Heart right ventricle (tissue), 16 donors: ENCODE measurements around the gene EPHA5. TPM values are rescaled to one million over a fixed set of nuclear protein-coding genes. Genes with fewer than 3 reads are reported as not detected.

Experiments
- ATAC-seq, 8 donors: fragments of 200-7000 bp; cut with Tn5 transposase; one replicate each; pipeline ENCODE4 v1.9.1; 2020; ENCODE audit warnings: mild to moderate bottlenecking in 8 of 8, moderate library complexity in 8 of 8, moderate number of reproducible peaks in 1 of 8
- DNase-seq, 2 donors: peaks; one replicate each; pipeline ENCODE4 v3.0.0-alpha.2; 2020
- H3K27ac ChIP-seq, 10 donors: fragments of 200-600 bp; sonication (generic) in 2 of 10; one replicate each; pipeline versions ENCODE4 v1.5.0 to v1.8.0; 2020 to 2022; ENCODE audit warnings: mild to moderate bottlenecking in 3 of 10
- H3K27me3 ChIP-seq, 7 donors: fragments of 200-600 bp; one replicate each; pipeline ENCODE4 v1.8.0; 2021 to 2022; ENCODE audit warnings: mild to moderate bottlenecking in 2 of 7
- H3K36me3 ChIP-seq, 9 donors: fragments of 200-600 bp; sonication (generic) in 1 of 9; one replicate each; pipeline versions ENCODE4 v1.5.0 to v1.8.0; 2020 to 2022; ENCODE audit warnings: mild to moderate bottlenecking in 2 of 9
- H3K4me1 ChIP-seq, 9 donors: fragments of 200-600 bp; sonication (generic) in 1 of 9; one replicate each; pipeline versions ENCODE4 v1.5.0 to v1.8.0; 2020 to 2022; ENCODE audit warnings: mild to moderate bottlenecking in 4 of 9
- H3K4me3 ChIP-seq, 10 donors: fragments of 200-600 bp; sonication (generic) in 2 of 10; one replicate each; pipeline versions ENCODE4 v1.5.0 to v1.8.0; 2020 to 2022; ENCODE audit warnings: mild to moderate bottlenecking in 7 of 10, moderate library complexity in 2 of 10
- H3K9me3 ChIP-seq, 11 donors: fragments of 200-600 bp in 10 of 11; sonication (generic) in 2 of 11; one replicate each; pipeline versions ENCODE4 v1.5.0 to v1.8.0; 2013 to 2022; ENCODE audit warnings: mild to moderate bottlenecking in 2 of 11, control low read depth in 1 of 11, moderate library complexity in 1 of 11
- WGBS, 2 donors: extraction: QIAGEN DNeasy Blood & Tissue Kit; methylation state at CpG; one replicate each; pipeline ENCODE4 v1.1.7; 2013; ENCODE audit warnings: inconsistent platforms in 1 of 2; 5-methylcytosine and 5-hydroxymethylcytosine counted together
- intact Hi-C, 10 donors: fragments of 100-400 bp; cut with DNase I; formaldehyde crosslinking; loops; one replicate each; pipeline versions ENCODE4 v1.11.1 to v1.14.2; 2022
- polyA plus RNA-seq, 2 donors: library from polyadenylated mRNA; stranded (reverse); fragments of 200-250 nt; gene quantifications; one replicate each; pipeline ENCODE4 v1.2.3, GENCODE V29; 2013
- total RNA-seq, 10 donors: library from RNA; stranded (reverse); fragmentation: NEBNext Ultra II Directional in 3 of 10; extraction: Animal tissue kit (Norgen Biotek cat#: 25700) in 3 of 10; gene quantifications; one replicate each; pipeline versions ENCODE4 v1.2.1 to v1.2.4, GENCODE V29; 2021 to 2023
- TF ChIP-seq, protein P1 (sequence below), 9 donors: fragments of 200-600 bp; sonication (generic) in 2 of 9; IDR thresholded peaks; one replicate each; pipeline versions ENCODE4 v1.5.0 to v1.8.0; 2021 to 2022; ENCODE audit warnings: antibody characterized with exemption in 9 of 9, mild to moderate bottlenecking in 5 of 9, moderate library complexity in 1 of 9
- donor health status: Arrhythmogenic right ventricular cardiomyopathy.
- donor health status: ischemic (EF 13 %, LVEDD 7.1; RV severe dilation, severe dysfunction).
- donor health status: healthy with polysubstance abuse.
- donor health status: DM: no; HTN: yes; CAD: no.
- donor health status: DM: no; HTN: no; CAD: no.
- donor health status: ischemic (EF 25% LVEDD 6.9; RV normal size, moderate dysfunction).
- donor health status: ischemic (EF 25% LVEDD 5.7; RV mildly dilated, moderate dysfunction).
- donor health status: healthy.
- donor health status: DM: yes; HTN: yes; CAD: no.
- donor health status: Ischemic cardiomyopathy.
- donor health status: ischemic (EF 35%, LVEDD 5.7; RV mildly dilated, moderate dysfunction).
- donor health status: nonischemic (EF 11% LVEDD 7.7; RV severe dilation, severe dysfunction).
- donor health status: DM: yes; HTN: yes; CAD: no.
- donor health status: PGD.
- donor health status: ischemic (EF 29% LVEDD 5.4; RV normal size, mild dysfunction).
- donor health status: nonischemic (EF 23%, LVEDD 6.1; RV moderate dilation, normal function).

EPHA5 gene
- total and polyA plus RNA-seq, 12 donors, result under 0.01 to 0.37 (median 0.08) TPM; not detected in 1

DNA sequence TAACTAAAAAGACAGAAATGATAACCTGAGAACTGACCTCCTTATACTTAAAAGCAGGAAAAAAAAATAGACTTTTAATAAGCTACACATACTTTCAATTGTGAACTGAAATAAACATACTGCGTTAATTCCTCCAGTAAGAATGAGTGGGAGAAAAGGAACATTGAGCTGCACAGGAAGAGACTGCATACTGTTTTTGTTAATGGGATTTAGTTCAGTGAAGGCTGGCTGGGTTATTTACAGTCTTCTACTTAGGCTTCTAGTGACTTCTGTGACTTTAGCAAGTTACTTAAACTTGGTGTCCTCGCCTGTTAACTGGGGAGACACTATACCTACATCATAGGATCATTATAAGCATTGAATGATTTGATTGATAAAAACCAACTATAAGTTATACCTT, 213.3 kb downstream of the EPHA5 start:
- Histone ChIP-seq H3K27ac (no peak overlapping the region), H3K4me3 (no peak overlapping the region), H3K4me1 (no peaks in the 10 kb centered on the region), H3K9me3 (no peaks in the 10 kb centered on the region), H3K27me3 (no peaks in the 10 kb centered on the region), H3K36me3 (no peaks in the 10 kb centered on the region)
- no peak for ATAC-seq
- WGBS, 2 donors, result 67 to 87% methylated on average over 2 of the region's 2 CpGs
- TF ChIP-seq, protein P1, sequence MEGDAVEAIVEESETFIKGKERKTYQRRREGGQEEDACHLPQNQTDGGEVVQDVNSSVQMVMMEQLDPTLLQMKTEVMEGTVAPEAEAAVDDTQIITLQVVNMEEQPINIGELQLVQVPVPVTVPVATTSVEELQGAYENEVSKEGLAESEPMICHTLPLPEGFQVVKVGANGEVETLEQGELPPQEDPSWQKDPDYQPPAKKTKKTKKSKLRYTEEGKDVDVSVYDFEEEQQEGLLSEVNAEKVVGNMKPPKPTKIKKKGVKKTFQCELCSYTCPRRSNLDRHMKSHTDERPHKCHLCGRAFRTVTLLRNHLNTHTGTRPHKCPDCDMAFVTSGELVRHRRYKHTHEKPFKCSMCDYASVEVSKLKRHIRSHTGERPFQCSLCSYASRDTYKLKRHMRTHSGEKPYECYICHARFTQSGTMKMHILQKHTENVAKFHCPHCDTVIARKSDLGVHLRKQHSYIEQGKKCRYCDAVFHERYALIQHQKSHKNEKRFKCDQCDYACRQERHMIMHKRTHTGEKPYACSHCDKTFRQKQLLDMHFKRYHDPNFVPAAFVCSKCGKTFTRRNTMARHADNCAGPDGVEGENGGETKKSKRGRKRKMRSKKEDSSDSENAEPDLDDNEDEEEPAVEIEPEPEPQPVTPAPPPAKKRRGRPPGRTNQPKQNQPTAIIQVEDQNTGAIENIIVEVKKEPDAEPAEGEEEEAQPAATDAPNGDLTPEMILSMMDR (IDR thresholded peaks at IDR 0.05), result no peak
- intact Hi-C loops, result no loop called here
- DNase-seq, result no peak

DNA sequence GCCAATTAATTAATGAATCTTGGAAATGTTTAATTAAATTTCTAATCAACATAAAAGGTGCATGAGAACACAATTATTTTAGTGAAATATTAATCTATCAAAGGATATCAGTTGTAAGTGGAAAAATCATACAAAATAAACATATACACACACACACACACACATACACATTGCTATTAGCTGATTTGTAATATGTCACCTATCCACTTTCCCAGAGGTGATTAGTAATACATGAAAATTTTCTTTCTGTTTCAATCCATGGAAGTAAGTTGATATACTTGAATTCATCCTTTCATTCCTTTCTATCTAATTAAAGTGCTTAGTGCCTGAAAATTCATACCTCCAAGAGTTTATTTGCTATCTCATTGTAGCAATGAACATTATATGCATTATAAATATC, 213.7 kb downstream of the EPHA5 start:
- Histone ChIP-seq H3K4me3 (no peak overlapping the region), H3K27me3 (no peaks in the 10 kb centered on the region), H3K27ac (no peak overlapping the region), H3K36me3 (no peaks in the 10 kb centered on the region), H3K9me3 (no peaks in the 10 kb centered on the region), H3K4me1 (no peaks in the 10 kb centered on the region)
- ATAC-seq (no peak), DNase-seq (no peak)
- TF ChIP-seq, protein P1 (IDR thresholded peaks at IDR 0.05), result no peak
- intact Hi-C loops, result no loop called here

DNA sequence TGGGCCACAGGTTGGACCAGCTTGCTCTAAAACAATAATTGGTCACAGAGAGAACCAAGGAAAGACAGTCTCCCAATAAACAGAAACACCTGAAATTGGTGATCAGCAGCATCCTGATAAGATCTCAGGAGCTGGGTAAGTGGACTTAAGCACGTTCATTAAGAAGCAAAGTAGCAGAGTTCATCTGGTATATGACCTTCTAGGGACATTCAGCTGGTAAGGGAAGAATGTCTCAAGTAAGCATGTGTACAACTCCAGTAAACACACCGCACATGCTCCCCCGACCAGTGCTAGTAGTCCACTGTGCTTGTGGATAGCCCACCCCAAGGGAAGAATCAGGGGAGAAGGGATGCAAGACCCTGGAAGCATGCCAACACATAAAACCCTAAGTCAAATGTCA, 216.9 kb downstream of the EPHA5 start:
- H3K27me3 ChIP-seq, result no peaks in the 10 kb centered on the region
- H3K36me3 ChIP-seq, result no peaks in the 10 kb centered on the region
- no peak for ATAC-seq
- DNase-seq, result no peak
- TF ChIP-seq, protein P1 (IDR thresholded peaks at IDR 0.05), result no peak
- H3K9me3 ChIP-seq, result no peaks in the 10 kb centered on the region
- WGBS, 2 donors, result 74 to 77% methylated on average over 3 of the region's 3 CpGs
- H3K27ac ChIP-seq, result no peak overlapping the region
- no peak overlapping the region for H3K4me3 ChIP-seq
- no peaks in the 10 kb centered on the region for H3K4me1 ChIP-seq
- intact Hi-C loops, result no loop called here

DNA sequence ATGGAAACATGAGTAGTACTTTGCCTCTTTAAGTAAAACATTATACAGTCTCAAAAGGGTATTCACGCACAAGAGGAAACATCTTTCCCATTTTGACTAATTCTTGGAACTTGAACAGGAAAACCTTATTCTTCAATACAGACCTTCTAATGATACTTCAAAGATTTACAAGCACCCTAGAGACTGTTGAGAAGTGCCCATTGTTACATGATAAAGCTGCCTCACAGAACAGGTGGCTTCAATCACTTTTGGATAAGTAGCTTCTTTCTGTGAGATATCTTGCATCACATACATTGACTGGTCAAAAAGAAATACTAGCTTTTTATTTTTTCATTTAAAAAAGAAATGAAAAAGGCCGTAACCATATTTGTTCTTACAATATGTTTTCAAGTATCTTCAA, 219.4 kb downstream of the EPHA5 start:
- Histone ChIP-seq H3K4me1 (no peaks in the 10 kb centered on the region), H3K27ac (no peak overlapping the region), H3K4me3 (no peak overlapping the region), H3K9me3 (no peaks in the 10 kb centered on the region), H3K36me3 (no peaks in the 10 kb centered on the region), H3K27me3 (no peaks in the 10 kb centered on the region)
- TF ChIP-seq, protein P1 (IDR thresholded peaks at IDR 0.05), result no peak
- ATAC-seq (no peak), DNase-seq (no peak)
- intact Hi-C loops, result no loop called here
- WGBS, 2 donors, result 74 to 77% methylated on average over 2 of the region's 2 CpGs

DNA sequence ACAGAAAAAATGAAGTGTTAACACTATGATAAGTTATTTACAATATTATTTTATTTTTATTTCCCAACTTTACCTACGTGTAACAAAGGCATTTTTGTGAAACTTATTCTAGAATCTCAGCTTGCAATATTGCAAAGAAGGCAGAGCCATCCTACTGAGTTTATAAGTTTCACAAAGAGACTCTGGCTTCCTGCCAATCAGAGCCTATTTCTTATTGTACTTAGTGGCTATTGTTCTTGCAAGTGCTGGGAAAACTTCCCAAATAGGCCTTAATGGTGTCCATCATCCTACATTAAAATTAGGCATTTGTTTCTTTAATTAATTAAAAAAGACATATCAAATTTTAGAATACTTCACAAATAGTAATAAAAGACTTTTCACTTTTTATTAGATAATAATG, 233.2 kb downstream of the EPHA5 start:
- intact Hi-C loops, result no loop called here
- H3K36me3 ChIP-seq, result no peaks in the 10 kb centered on the region
- no peak overlapping the region for H3K27ac ChIP-seq
- no peaks in the 10 kb centered on the region for H3K9me3 ChIP-seq
- no peak overlapping the region for H3K4me3 ChIP-seq
- H3K27me3 ChIP-seq, result no peaks in the 10 kb centered on the region
- DNase-seq, result no peak
- WGBS, 2 donors, result 67 to 68% methylated on average over 1 of the region's 1 CpG
- H3K4me1 ChIP-seq, result no peaks in the 10 kb centered on the region
- TF ChIP-seq, protein P1 (IDR thresholded peaks at IDR 0.05), result no peak
- no peak for ATAC-seq
